ENCODE data around the gene TMEM130. TPM values are rescaled to one million over a fixed set of nuclear protein-coding genes. Genes with fewer than 3 reads are reported as not detected.

Gene TMEM130
- total and polyA plus RNA-seq, 9 of the 15 experiments (the other 6 are each of a cell fraction or from before 2014, with no cell fraction given) = 0.07 TPM; not detected in 8

DNA sequence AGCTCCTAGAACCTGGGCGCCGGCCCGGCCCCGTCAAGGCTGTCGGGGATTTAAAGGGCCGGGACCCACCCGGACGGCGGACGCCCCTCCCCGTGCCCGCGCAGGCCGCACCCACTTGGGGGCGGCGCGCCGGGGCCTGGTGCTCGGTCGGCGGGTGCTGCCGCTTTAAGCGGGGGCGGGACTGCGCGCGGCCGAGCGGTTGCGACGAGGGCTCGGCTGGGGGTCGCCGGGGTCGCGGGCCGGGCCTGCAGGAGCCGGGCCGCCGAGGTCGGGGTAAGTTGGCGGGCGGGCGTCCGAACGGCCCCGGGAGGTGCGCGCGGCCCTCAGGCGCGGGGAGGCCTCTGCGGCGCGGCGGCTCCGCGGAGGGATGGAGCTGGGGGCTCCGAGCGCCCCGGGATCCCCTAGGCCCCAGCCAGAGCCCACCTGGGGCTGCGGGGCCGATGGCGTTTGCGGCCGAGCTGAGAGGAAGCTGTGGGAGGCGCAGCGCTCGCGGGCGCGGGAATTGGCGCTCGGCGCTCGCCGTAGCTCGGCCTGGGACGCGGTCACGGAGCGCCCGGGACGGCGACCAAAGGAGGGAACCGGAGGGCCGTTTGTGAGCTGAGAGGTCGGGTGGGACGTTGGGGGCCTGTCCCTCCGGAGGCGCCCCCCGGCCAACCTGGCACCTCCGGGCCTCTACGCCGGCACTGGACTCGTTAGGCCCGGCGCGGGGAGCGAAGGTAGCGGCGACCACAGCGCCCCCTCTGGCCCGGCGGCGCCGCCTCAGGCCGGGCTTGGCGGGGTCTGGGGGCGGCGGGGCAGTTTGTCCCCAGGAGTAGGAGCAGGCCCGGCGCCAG lies 8.8 kb upstream of the TMEM130 start, which contains the start of gene TRRAP (continued):
- TF ChIP-seq ZNF224 (CRISPR knock-in tag; IDR thresholded peaks at IDR 0.05) (no peak), NFATC3 (IDR thresholded peaks at IDR 0.05) (no peak), RAD51 (IDR thresholded peaks at IDR 0.05; ENCODE audit: borderline replicate concordance, low read depth) (no peak), PRMT5 (CRISPR knock-in tag; IDR thresholded peaks at IDR 0.05) (no peak), SPI1 (IDR thresholded peaks at IDR 0.05; ENCODE audit: borderline replicate concordance, low read depth, low read length) (no peak), ZNF778 (CRISPR knock-in tag; IDR thresholded peaks at IDR 0.05) (no peak), ILK (tag; IDR thresholded peaks at IDR 0.05; ENCODE audit: borderline replicate concordance, low read depth) (no peak), ZNF507 (tag; conservative IDR thresholded peaks at IDR 0.05) (no peak), ZNF133 (CRISPR knock-in tag; IDR thresholded peaks at IDR 0.05) (no peak), TGIF2 (CRISPR knock-in tag; IDR thresholded peaks at IDR 0.05) (peak; percentile 80; the same call in 1 of the 2 replicates), ZNF316 (IDR thresholded peaks at IDR 0.05) (no peak), CAMTA2 (CRISPR knock-in tag; conservative IDR thresholded peaks at IDR 0.05) (0 out of 2 replicates have a peak, but pooled peaks have one; percentile 74), EGR1 (conservative IDR thresholded peaks at IDR 0.05) (peak; percentile 72), ZNF589 (CRISPR knock-in tag; IDR thresholded peaks at IDR 0.05; ENCODE audit: low read depth) (no peak), CXXC5 (CRISPR knock-in tag; IDR thresholded peaks at IDR 0.05) (peak; percentile 88), ZNF184 (CRISPR knock-in tag; IDR thresholded peaks at IDR 0.05) (no peak), U2AF1 (optimal IDR thresholded peaks at IDR 0.05; ENCODE audit: low read depth, low read length) (peak; percentile 98), TAF15 (IDR thresholded peaks at IDR 0.05; ENCODE audit: low read depth, low read length) (no peak), RHOXF2B (CRISPR knock-in tag; conservative IDR thresholded peaks at IDR 0.05) (no peak), HDAC8 (tag; IDR thresholded peaks at IDR 0.05) (no peak)
- TF ChIP-seq, protein P1, sequence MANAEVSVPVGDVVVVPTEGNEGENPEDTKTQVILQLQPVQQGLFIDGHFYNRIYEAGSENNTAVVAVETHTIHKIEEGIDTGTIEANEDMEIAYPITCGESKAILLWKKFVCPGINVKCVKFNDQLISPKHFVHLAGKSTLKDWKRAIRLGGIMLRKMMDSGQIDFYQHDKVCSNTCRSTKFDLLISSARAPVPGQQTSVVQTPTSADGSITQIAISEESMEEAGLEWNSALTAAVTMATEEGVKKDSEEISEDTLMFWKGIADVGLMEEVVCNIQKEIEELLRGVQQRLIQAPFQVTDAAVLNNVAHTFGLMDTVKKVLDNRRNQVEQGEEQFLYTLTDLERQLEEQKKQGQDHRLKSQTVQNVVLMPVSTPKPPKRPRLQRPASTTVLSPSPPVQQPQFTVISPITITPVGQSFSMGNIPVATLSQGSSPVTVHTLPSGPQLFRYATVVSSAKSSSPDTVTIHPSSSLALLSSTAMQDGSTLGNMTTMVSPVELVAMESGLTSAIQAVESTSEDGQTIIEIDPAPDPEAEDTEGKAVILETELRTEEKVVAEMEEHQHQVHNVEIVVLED (CRISPR knock-in tag; IDR thresholded peaks at IDR 0.05) = peak; percentile 45; the same call in 1 of the 2 replicates
- TF ChIP-seq, protein P2, sequence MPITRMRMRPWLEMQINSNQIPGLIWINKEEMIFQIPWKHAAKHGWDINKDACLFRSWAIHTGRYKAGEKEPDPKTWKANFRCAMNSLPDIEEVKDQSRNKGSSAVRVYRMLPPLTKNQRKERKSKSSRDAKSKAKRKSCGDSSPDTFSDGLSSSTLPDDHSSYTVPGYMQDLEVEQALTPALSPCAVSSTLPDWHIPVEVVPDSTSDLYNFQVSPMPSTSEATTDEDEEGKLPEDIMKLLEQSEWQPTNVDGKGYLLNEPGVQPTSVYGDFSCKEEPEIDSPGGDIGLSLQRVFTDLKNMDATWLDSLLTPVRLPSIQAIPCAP (CRISPR knock-in tag; IDR thresholded peaks at IDR 0.05; ENCODE audit: borderline replicate concordance) = no peak
- TF ChIP-seq, protein P3, sequence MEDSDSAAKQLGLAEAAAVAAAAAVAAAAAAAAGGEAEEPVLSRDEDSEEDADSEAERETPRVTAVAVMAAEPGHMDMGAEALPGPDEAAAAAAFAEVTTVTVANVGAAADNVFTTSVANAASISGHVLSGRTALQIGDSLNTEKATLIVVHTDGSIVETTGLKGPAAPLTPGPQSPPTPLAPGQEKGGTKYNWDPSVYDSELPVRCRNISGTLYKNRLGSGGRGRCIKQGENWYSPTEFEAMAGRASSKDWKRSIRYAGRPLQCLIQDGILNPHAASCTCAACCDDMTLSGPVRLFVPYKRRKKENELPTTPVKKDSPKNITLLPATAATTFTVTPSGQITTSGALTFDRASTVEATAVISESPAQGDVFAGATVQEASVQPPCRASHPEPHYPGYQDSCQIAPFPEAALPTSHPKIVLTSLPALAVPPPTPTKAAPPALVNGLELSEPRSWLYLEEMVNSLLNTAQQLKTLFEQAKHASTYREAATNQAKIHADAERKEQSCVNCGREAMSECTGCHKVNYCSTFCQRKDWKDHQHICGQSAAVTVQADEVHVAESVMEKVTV (CRISPR knock-in tag; IDR thresholded peaks at IDR 0.05) = no peak
- TF ChIP-seq, protein P4, sequence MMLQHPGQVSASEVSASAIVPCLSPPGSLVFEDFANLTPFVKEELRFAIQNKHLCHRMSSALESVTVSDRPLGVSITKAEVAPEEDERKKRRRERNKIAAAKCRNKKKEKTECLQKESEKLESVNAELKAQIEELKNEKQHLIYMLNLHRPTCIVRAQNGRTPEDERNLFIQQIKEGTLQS (IDR thresholded peaks at IDR 0.05) = no peak
- TF ChIP-seq, protein P4 (CRISPR knock-in tag; conservative IDR thresholded peaks at IDR 0.05) = peak; percentile 76; the same call in 1 of the 2 replicates

Data from K562 (cell line).